Sigmoid colon (tissue), 4 donors: Measurements from ENCODE around the gene ADGRF4.

Source experiments
- CTCF ChIP-seq, 4 experiments: fragments of 450-650 bp in 3 of 4; fragments of 200-600 bp in 1 of 4; IDR thresholded peaks; one replicate each; pipeline ENCODE4 v1.5.1; 2016 to 2019; ENCODE audit warnings: antibody characterized with exemption in 4 of 4, mild to moderate bottlenecking in 3 of 4, moderate library complexity in 2 of 4
- POLR2A ChIP-seq, 2 donors: fragments of 450-650 bp; IDR thresholded peaks; one replicate each; pipeline ENCODE4 v1.6.1; 2016; ENCODE audit warnings: antibody characterized with exemption in 2 of 2, mild to moderate bottlenecking in 2 of 2, moderate library complexity in 2 of 2
- POLR2AphosphoS5 ChIP-seq, 4 donors: sonication (generic); formaldehyde crosslinking; IDR thresholded peaks; one replicate each; pipeline ENCODE4 v1.6.1; 2017; ENCODE audit warnings: antibody characterized with exemption in 4 of 4

- TF ChIP-seq CTCF (IDR thresholded peaks at IDR 0.05) (no peak), POLR2AphosphoS5 (IDR thresholded peaks at IDR 0.05) (no peak), POLR2A (IDR thresholded peaks at IDR 0.05) (no peak)
Observed at GRCh38 chr6:47729457-47729856, 31.1 kb downstream of the ADGRF4 start.
